H1 (cell line): Measurements from ENCODE around the gene PDGFB. TPM values are rescaled to one million over a fixed set of nuclear protein-coding genes. Genes with fewer than 3 reads are reported as not detected.

Experiments used
- CTCF ChIA-PET: fragments of 300-600 bp; sonication (Branson Sonifier 250); formaldehyde crosslinking; loops from one replicate; lab custom pipeline; 2021; ENCODE audit not compliant: partially characterized antibody; lab: Charles Lee
- POLR2A ChIA-PET: fragments of 300-600 bp; sonication (Branson Sonifier 250); formaldehyde crosslinking; loops from one replicate; lab custom pipeline; 2021; ENCODE audit warnings: inconsistent platforms; ENCODE audit not compliant: partially characterized antibody; lab: Charles Lee
- DNase-seq, 2 experiments: peaks; one replicate each; pipeline versions ENCODE4 v3.0.0 to v3.0.0-alpha.2; 2010 to 2022; ENCODE audit warnings: low spot score in 2 of 2, low read depth in 1 of 2, mixed read lengths in 1 of 2
- FAIRE-seq: peaks from 2 replicates; lab custom pipeline; 2011; peaks lifted over from hg19 to GRCh38; lab: Jason Lieb, UNC
- H2AFZ ChIP-seq: 2 replicates; pipeline ENCODE4 v1.8.1; 2012; ENCODE audit warnings: low read length, inconsistent platforms
- H2AK5ac ChIP-seq: 2 replicates; pipeline ENCODE4 v1.6.1; 2013; ENCODE audit warnings: low read depth, low read length
- H2BK120ac ChIP-seq: replicated peaks from 2 replicates; pipeline ENCODE3; 2013; ENCODE audit warnings: low read depth, low read length, inconsistent platforms
- H2BK12ac ChIP-seq: 2 replicates; pipeline ENCODE4 v1.6.1; 2013; ENCODE audit warnings: low read depth, low read length
- H2BK15ac ChIP-seq: 2 replicates; pipeline ENCODE4 v1.6.1; 2013; ENCODE audit warnings: low read length
- H2BK20ac ChIP-seq: 2 replicates; pipeline ENCODE4 v1.6.1; 2013; ENCODE audit warnings: low read length
- H2BK5ac ChIP-seq: 2 replicates; pipeline ENCODE4 v1.6.1; 2013; ENCODE audit warnings: low read depth, low read length
- H3K14ac ChIP-seq: 2 replicates; pipeline ENCODE4 v1.6.1; 2013; ENCODE audit warnings: inconsistent platforms; ENCODE audit not compliant: insufficient read length
- H3K18ac ChIP-seq: 2 replicates; pipeline ENCODE4 v1.6.1; 2013; ENCODE audit warnings: low read length; ENCODE audit errors: extremely low read depth
- H3K23ac ChIP-seq: 2 replicates; pipeline ENCODE4 v1.6.1; 2013; ENCODE audit warnings: inconsistent platforms; ENCODE audit not compliant: insufficient read length
- H3K23me2 ChIP-seq: 2 replicates; pipeline ENCODE4 v1.6.1; 2013; ENCODE audit warnings: low read depth, low read length
- H3K27ac ChIP-seq: 2 replicates; pipeline ENCODE4 v1.6.1; 2011; ENCODE audit warnings: low read depth, low read length, inconsistent platforms
- H3K27me3 ChIP-seq, 4 experiments: replicated peaks in 1 of 4; 1 replicate in 1 of 4; 2 replicates in 3 of 4; pipeline versions ENCODE4 v1.6.1 to v1.8.1; 2011 to 2013; ENCODE audit warnings: low read length in 3 of 4, mild to moderate bottlenecking in 3 of 4, inconsistent platforms in 2 of 4, mixed read lengths in 2 of 4, moderate library complexity in 1 of 4; ENCODE audit not compliant: control insufficient read depth in 3 of 4, insufficient read depth in 3 of 4; ENCODE audit errors: extremely low read depth in 1 of 4
- H3K36me3 ChIP-seq, 4 experiments: 2 replicates each; pipeline versions ENCODE4 v1.6.1 to v1.8.1; 2011 to 2013; ENCODE audit warnings: mild to moderate bottlenecking in 4 of 4, low read length in 3 of 4, moderate library complexity in 2 of 4, control low read depth in 1 of 4, inconsistent platforms in 1 of 4; ENCODE audit not compliant: insufficient read depth in 4 of 4, control insufficient read depth in 2 of 4
- H3K4ac ChIP-seq: replicated peaks from 2 replicates; pipeline ENCODE3; 2013; ENCODE audit warnings: low read length, low read depth, mixed read lengths, inconsistent platforms; ENCODE audit not compliant: insufficient read length
- H3K4me1 ChIP-seq, 4 experiments: replicated peaks in 1 of 4; 1 replicate in 1 of 4; 2 replicates in 3 of 4; pipeline versions ENCODE4 v1.6.1 to v1.8.1; 2011 to 2013; ENCODE audit warnings: low read length in 3 of 4, inconsistent platforms in 2 of 4, mixed read lengths in 1 of 4; ENCODE audit not compliant: insufficient read depth in 4 of 4, control insufficient read depth in 3 of 4
- H3K4me2 ChIP-seq, 2 experiments: 2 replicates each; pipeline versions ENCODE4 v1.6.1 to v1.8.1; 2011 to 2013; ENCODE audit warnings: low read depth in 2 of 2, low read length in 2 of 2, control low read depth in 1 of 2, inconsistent platforms in 1 of 2, mild to moderate bottlenecking in 1 of 2; ENCODE audit not compliant: insufficient read depth in 1 of 2
- H3K4me3 ChIP-seq, 4 experiments: fragments of 200-600, 300-600 bp in 1 of 4; sonication (generic), shearing (Covaris generic), sonication (Bioruptor Twin) in 1 of 4; 2 replicates each; pipeline versions ENCODE4 v1.5.1 to v1.8.1; 2011 to 2016; ENCODE audit warnings: low read length in 4 of 4, low read depth in 3 of 4, control low read depth in 2 of 4, inconsistent platforms in 2 of 4, mild to moderate bottlenecking in 2 of 4, mixed read lengths in 1 of 4, moderate library complexity in 1 of 4; ENCODE audit not compliant: insufficient read depth in 2 of 4; ENCODE audit errors: extremely low read depth in 1 of 4
- H3K56ac ChIP-seq: replicated peaks from 2 replicates; pipeline ENCODE3; 2013; ENCODE audit warnings: low read depth, mild to moderate bottlenecking, mixed read lengths, low read length, inconsistent platforms; ENCODE audit not compliant: insufficient read length
- H3K79me1 ChIP-seq: 2 replicates; pipeline ENCODE4 v1.6.1; 2013; ENCODE audit warnings: low read depth, low read length, control low read depth
- H3K79me2 ChIP-seq, 2 experiments: 2 replicates each; pipeline versions ENCODE4 v1.6.1 to v1.8.1; 2012 to 2013; ENCODE audit warnings: low read length in 2 of 2, mild to moderate bottlenecking in 2 of 2, inconsistent platforms in 1 of 2; ENCODE audit not compliant: insufficient read depth in 2 of 2, control insufficient read depth in 1 of 2
- H3K9ac ChIP-seq, 4 experiments: replicated peaks in 1 of 4; 1 replicate in 1 of 4; 2 replicates in 3 of 4; pipeline versions ENCODE4 v1.6.1 to v1.8.1; 2011 to 2013; ENCODE audit warnings: low read depth in 3 of 4, low read length in 3 of 4, control low read depth in 2 of 4, mild to moderate bottlenecking in 2 of 4, moderate library complexity in 2 of 4, inconsistent platforms in 1 of 4; ENCODE audit errors: extremely low read depth in 1 of 4
- H3K9me3 ChIP-seq, 2 experiments: 2 replicates each; pipeline versions ENCODE4 v1.6.1 to v1.8.1; 2012 to 2013; ENCODE audit warnings: mild to moderate bottlenecking in 2 of 2, moderate library complexity in 2 of 2, control low read depth in 1 of 2, inconsistent platforms in 1 of 2, low read depth in 1 of 2, low read length in 1 of 2, mixed read lengths in 1 of 2; ENCODE audit not compliant: insufficient read depth in 2 of 2
- H4K20me1 ChIP-seq, 2 experiments: replicated peaks in 1 of 2; 2 replicates each; pipeline versions ENCODE3 to v1.8.1; 2011 to 2013; ENCODE audit warnings: inconsistent platforms in 2 of 2, low read length in 2 of 2, mild to moderate bottlenecking in 1 of 2; ENCODE audit not compliant: insufficient read depth in 2 of 2, control insufficient read depth in 1 of 2
- H4K5ac ChIP-seq: 2 replicates; pipeline ENCODE4 v1.6.1; 2013; ENCODE audit warnings: low read length, low read depth, mixed read lengths, inconsistent platforms; ENCODE audit not compliant: insufficient read length
- H4K8ac ChIP-seq: 2 replicates; pipeline ENCODE4 v1.8.0; 2013; ENCODE audit warnings: mild to moderate bottlenecking, moderate library complexity, low read length, inconsistent platforms; ENCODE audit not compliant: insufficient read depth; ENCODE audit errors: extremely low read depth
- H4K91ac ChIP-seq: replicated peaks from 2 replicates; pipeline ENCODE3; 2013; ENCODE audit warnings: low read length, mixed read lengths, inconsistent platforms; ENCODE audit not compliant: insufficient read length
- CBX8 ChIP-seq: fragments of 300-800, 300-1000 bp; sonication (generic); IDR thresholded peaks from 2 replicates; pipeline ENCODE4 v1.7.1; 2016; ENCODE audit warnings: low read depth, low read length, borderline replicate concordance
- HDAC6 ChIP-seq: IDR thresholded peaks from one replicate; pipeline ENCODE4 v1.7.1; 2012; ENCODE audit warnings: low read depth, mild to moderate bottlenecking, inconsistent platforms, low read length, moderate library complexity
- MAFK ChIP-seq: IDR thresholded peaks from 2 replicates; pipeline ENCODE4 v1.6.1; 2012; ENCODE audit warnings: low read depth, mild to moderate bottlenecking, improper control_type of control experiment, low read length
- RAD21 ChIP-seq, 2 experiments: IDR thresholded peaks in 1 of 2; conservative IDR thresholded peaks in 1 of 2; 2 replicates each; pipeline ENCODE4 v1.6.1; 2011; ENCODE audit warnings: low read depth in 2 of 2, low read length in 2 of 2, improper control_type of control experiment in 1 of 2, inconsistent platforms in 1 of 2, mild to moderate bottlenecking in 1 of 2, moderate library complexity in 1 of 2
- RBBP5 ChIP-seq: IDR thresholded peaks from 2 replicates; pipeline ENCODE4 v1.7.1; 2012; ENCODE audit warnings: low read depth, mild to moderate bottlenecking, inconsistent platforms, low read length, moderate library complexity, borderline replicate concordance
- SAP30 ChIP-seq: fragments of 300-600 bp; sonication (generic); IDR thresholded peaks from 2 replicates; pipeline ENCODE4 v1.7.1; 2012; ENCODE audit warnings: low read length, moderate library complexity, mild to moderate bottlenecking, inconsistent platforms; ENCODE audit not compliant: insufficient read depth, insufficient replicate concordance
- SIN3A ChIP-seq, 2 experiments: IDR thresholded peaks in 1 of 2; conservative IDR thresholded peaks in 1 of 2; 2 replicates each; pipeline ENCODE4 v1.6.1; 2011 to 2012; ENCODE audit warnings: low read length in 2 of 2, improper control_type of control experiment in 1 of 2, low read depth in 1 of 2, mild to moderate bottlenecking in 1 of 2
- TBP ChIP-seq: IDR thresholded peaks from 2 replicates; pipeline ENCODE4 v1.6.1; 2011; ENCODE audit warnings: low read depth, low read length, improper control_type of control experiment
- TCF12 ChIP-seq: IDR thresholded peaks from 2 replicates; pipeline ENCODE4 v1.6.1; 2011; ENCODE audit warnings: low read depth, mild to moderate bottlenecking, low read length
- YY1 ChIP-seq: IDR thresholded peaks from 2 replicates; pipeline ENCODE4 v1.6.1; 2011; ENCODE audit warnings: low read depth, mild to moderate bottlenecking, low read length
- WGBS, 2 experiments: shearing (Covaris generic) in 1 of 2; methylation state at CpG; one replicate each; pipeline versions ENCODE4 v1.1.6 to v1.1.7; 2013 to 2015; ENCODE audit warnings: low lambda C conversion rate in 2 of 2, mixed read lengths in 2 of 2, inconsistent platforms in 1 of 2, low coverage in 1 of 2, missing lambda C conversion rate in 1 of 2; ENCODE audit not compliant: insufficient replicate concordance in 2 of 2, insufficient coverage in 1 of 2, insufficient read length in 1 of 2; ENCODE audit errors: extremely low coverage in 1 of 2, missing lambda C conversion rate in 1 of 2; 5-methylcytosine and 5-hydroxymethylcytosine counted together
- polyA plus RNA-seq, 7 experiments: library from polyadenylated mRNA; depleted of rRNA in 3 of 7; stranded (reverse) in 5 of 7; unstranded in 2 of 7; fragments of >200 nt in 5 of 7; fragments of 200-250 nt in 2 of 7; gene quantifications; 1 replicate in 5 of 7; 2 replicates in 1 of 7; 4 replicates in 1 of 7; pipeline versions ENCODE4 v1.2.1 to v1.2.3, GENCODE V29; 2011 to 2013; ENCODE audit warnings: missing spikeins in 2 of 7, mixed read lengths in 2 of 7
- total RNA-seq: library from RNA; stranded (reverse); fragmentation: NEBNext Ultra II Directional; extraction: Animal tissue kit (Norgen Biotek cat#: 25700); gene quantifications from 2 replicates; pipeline ENCODE4 v1.2.1, GENCODE V29; 2021

The PDGFB gene
- total and polyA plus RNA-seq, 2 of the 8 experiments (the other 6 are each of a cell fraction or from before 2014, with no cell fraction given): 3.9 to 8.5 TPM

GRCh38 chr22:39293766-39294368 lies 49.1 kb upstream of the PDGFB start:
- peak overlapping the region; percentile 79 for H4K91ac ChIP-seq
- no peak overlapping the region for H2AFZ ChIP-seq
- H3K79me2 ChIP-seq: no peaks in the 10 kb centered on the region
- H3K9me3 ChIP-seq: no peaks in the 10 kb centered on the region
- no peaks in the 10 kb centered on the region for H3K36me3 ChIP-seq
- peak overlapping the region; percentile 61; the same call in 1 of the 2 replicates for H2BK15ac ChIP-seq
- TF ChIP-seq YY1 (no peak), MAFK (no peak), TCF12 (no peak), HDAC6 (no peak), RAD21 (IDR thresholded peaks at IDR 0.05 in 1 of 2, conservative IDR thresholded peaks at IDR 0.05 in 1 of 2; ENCODE audit: low read depth in 2 of 2, low read length in 2 of 2) (no peak), TBP (no peak), SIN3A (conservative IDR thresholded peaks at IDR 0.05 in 1 of 2, IDR thresholded peaks at IDR 0.05 in 1 of 2; ENCODE audit: low read depth in 1 of 2, low read length in 2 of 2) (no peak), RBBP5 (no peak), SAP30 (no peak), CBX8 (no peak)
- peak overlapping the region; percentile 68; the same call in 1 of the 2 replicates for H2BK5ac ChIP-seq
- peaks cover 0 to 1% of the 10 kb centered on the region in 2 experiments for H4K20me1 ChIP-seq
- ChIA-PET CTCF (interaction anchor here (0.5 to 4.3 kb wide), 10 partner anchors 9 to 1362 kb away, joined by 3 to 19 read pairs (median 4); no protein-coding TSS in a partner anchor), POLR2A (interaction anchor here (0.6 to 37.3 kb wide), 2 partner anchors 23 to 92 kb away, joined by 3 to 692 read pairs; partner anchors contain the start of gene RPL3)
- FAIRE-seq (no peak), DNase-seq (no peak)
- H2AK5ac ChIP-seq: peak overlapping the region; percentile 13; the same call in 1 of the 2 replicates
- no peak overlapping the region for H3K27ac ChIP-seq
- H4K8ac ChIP-seq: no peak overlapping the region
- peak overlapping the region; percentile 61; the same call in 1 of the 2 replicates for H2BK20ac ChIP-seq
- H3K18ac ChIP-seq: no peak overlapping the region
- H3K9ac ChIP-seq: no peak overlapping the region
- no peak overlapping the region for H3K14ac ChIP-seq
- peak overlapping the region; percentile 75; the same call in 1 of the 2 replicates for H2BK12ac ChIP-seq
- no peaks in the 10 kb centered on the region for H3K79me1 ChIP-seq
- 81% methylated on average over 15 of the region's 15 CpGs; no CpG with 5 or more reads in 1 of the 2 experiments for WGBS, 2 experiments
- no peak overlapping the region for H3K4me3 ChIP-seq
- no peak overlapping the region for H3K23ac ChIP-seq
- peaks cover 0 to 26% (median 8%) of the 10 kb centered on the region in 4 experiments; a peak in 6 of 7 replicates for H3K4me1 ChIP-seq
- peak overlapping the region; percentile 61 for H3K4ac ChIP-seq
- H4K5ac ChIP-seq: no peak overlapping the region
- no peaks in the 10 kb centered on the region; a peak in 1 of 7 replicates for H3K27me3 ChIP-seq
- H3K4me2 ChIP-seq: no peak overlapping the region
- H3K56ac ChIP-seq: no peak overlapping the region
- no peak overlapping the region for H2BK120ac ChIP-seq
- H3K23me2 ChIP-seq: 0 out of 2 replicates have a peak, but pooled peaks cover 2% of the 10 kb centered on the region
